ENCODE measurements around the gene PODXL. TPM values are rescaled to one million over a fixed set of nuclear protein-coding genes. Genes with fewer than 3 reads are reported as not detected.

Gene PODXL
- total and polyA plus RNA-seq, 2 experiments from 2014 or later: 24.1 to 58.5 TPM

DNA sequence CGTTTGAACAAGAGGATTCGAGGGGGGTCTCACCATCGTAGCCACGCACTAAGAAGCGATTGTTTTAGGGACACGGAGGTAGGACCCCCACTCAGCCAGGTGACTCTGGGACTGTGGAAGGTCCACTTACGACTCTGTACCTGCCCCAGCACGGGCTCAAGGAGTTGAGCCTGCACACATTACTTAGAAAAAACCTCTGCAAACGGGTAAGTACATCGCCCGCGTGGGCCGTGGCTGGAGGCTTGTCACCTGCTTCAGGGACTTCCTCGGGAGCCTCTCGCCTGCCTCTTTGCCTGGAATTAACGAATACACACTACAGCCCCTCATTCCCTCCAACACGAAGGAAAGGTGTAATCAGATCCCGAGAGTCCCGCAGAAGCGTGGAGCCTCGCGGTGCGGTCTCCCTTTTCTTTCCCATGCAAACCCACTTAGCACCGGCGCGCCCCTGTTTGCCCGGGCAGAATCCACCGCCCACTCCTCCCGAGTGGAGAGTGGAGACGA lies 826 bp downstream of the PODXL start:
- Histone ChIP-seq H3K27me3 (no peaks in the 10 kb centered on the region), H3K4me1 (ENCODE audit: low read depth) (peaks cover 28% of the 10 kb centered on the region), H3K4me3 (peak overlapping the region; percentile 82), H3K27ac (no peak overlapping the region), H3K9me3 (ENCODE audit: low read depth) (no peaks in the 10 kb centered on the region), H3K36me3 (no peaks in the 10 kb centered on the region)
- DNase-seq (ENCODE audit: low read depth in 1 of 2, low spot score in 1 of 2): no peak
- TF ChIP-seq, protein P1, sequence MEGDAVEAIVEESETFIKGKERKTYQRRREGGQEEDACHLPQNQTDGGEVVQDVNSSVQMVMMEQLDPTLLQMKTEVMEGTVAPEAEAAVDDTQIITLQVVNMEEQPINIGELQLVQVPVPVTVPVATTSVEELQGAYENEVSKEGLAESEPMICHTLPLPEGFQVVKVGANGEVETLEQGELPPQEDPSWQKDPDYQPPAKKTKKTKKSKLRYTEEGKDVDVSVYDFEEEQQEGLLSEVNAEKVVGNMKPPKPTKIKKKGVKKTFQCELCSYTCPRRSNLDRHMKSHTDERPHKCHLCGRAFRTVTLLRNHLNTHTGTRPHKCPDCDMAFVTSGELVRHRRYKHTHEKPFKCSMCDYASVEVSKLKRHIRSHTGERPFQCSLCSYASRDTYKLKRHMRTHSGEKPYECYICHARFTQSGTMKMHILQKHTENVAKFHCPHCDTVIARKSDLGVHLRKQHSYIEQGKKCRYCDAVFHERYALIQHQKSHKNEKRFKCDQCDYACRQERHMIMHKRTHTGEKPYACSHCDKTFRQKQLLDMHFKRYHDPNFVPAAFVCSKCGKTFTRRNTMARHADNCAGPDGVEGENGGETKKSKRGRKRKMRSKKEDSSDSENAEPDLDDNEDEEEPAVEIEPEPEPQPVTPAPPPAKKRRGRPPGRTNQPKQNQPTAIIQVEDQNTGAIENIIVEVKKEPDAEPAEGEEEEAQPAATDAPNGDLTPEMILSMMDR (IDR thresholded peaks at IDR 0.05; ENCODE audit: low read depth, low read length): no peak

DNA sequence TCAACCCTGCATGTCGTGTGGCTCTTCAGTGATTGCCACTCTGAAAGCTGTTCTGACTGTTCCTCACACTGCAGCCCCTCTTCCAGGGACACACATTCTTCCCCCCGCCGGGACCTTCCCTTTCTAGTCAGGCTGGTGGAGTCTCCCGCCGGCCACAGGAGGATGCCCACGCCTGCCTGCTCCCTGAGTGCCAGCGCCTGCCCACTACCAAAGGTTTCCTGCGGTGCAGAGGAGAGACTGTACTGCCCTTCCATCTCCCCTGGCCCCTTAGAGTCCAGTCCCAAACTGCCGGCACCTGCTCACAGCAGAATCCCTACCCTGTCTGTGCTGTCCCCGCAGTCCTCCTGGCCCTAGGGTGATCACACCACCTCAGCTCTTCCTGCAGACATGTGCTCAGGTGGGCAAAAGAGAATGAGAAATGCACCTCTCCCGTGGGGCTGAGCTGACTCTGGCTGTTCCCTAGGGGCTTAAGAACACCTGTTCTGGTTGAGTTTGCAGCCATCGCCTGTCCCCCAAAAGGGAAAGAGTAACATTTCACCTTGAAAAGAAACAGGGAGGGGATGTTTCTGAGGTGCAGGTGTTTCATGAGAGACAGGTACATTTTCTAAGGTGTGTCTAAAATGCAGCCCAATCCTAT lies 1.4 kb downstream of the PODXL start:
- no peaks in the 10 kb centered on the region for H3K27me3 ChIP-seq
- H3K9me3 ChIP-seq (ENCODE audit: low read depth): no peaks in the 10 kb centered on the region
- peaks cover 28% of the 10 kb centered on the region for H3K4me1 ChIP-seq (ENCODE audit: low read depth)
- no peak for DNase-seq (ENCODE audit: low read depth in 1 of 2, low spot score in 1 of 2)
- TF ChIP-seq, protein P1 (IDR thresholded peaks at IDR 0.05; ENCODE audit: low read depth, low read length): no peak
- H3K27ac ChIP-seq: no peak overlapping the region
- peak overlapping the region; percentile 82 for H3K4me3 ChIP-seq
- no peaks in the 10 kb centered on the region for H3K36me3 ChIP-seq

- no peak overlapping the region for H3K4me3 ChIP-seq
- no peak overlapping the region for H3K27ac ChIP-seq
- TF ChIP-seq, protein P1 (IDR thresholded peaks at IDR 0.05; ENCODE audit: low read depth, low read length): no peak
- H3K27me3 ChIP-seq: no peaks in the 10 kb centered on the region
- peaks cover 28% of the 10 kb centered on the region for H3K4me1 ChIP-seq (ENCODE audit: low read depth)
- no peaks in the 10 kb centered on the region for H3K9me3 ChIP-seq (ENCODE audit: low read depth)
- no peaks in the 10 kb centered on the region for H3K36me3 ChIP-seq
- DNase-seq (ENCODE audit: low read depth in 1 of 2, low spot score in 1 of 2): no peak
These were observed 2.5 kb downstream of the PODXL start for GRCh38 chr7:131553931-131554330.

- TF ChIP-seq, protein P1 (IDR thresholded peaks at IDR 0.05; ENCODE audit: low read depth, low read length): no peak
- Histone ChIP-seq H3K4me1 (ENCODE audit: low read depth) (peaks cover 15% of the 10 kb centered on the region), H3K4me3 (no peak overlapping the region), H3K36me3 (no peaks in the 10 kb centered on the region), H3K27ac (no peak overlapping the region), H3K9me3 (ENCODE audit: low read depth) (no peaks in the 10 kb centered on the region), H3K27me3 (no peaks in the 10 kb centered on the region)
- DNase-seq (ENCODE audit: low read depth in 1 of 2, low spot score in 1 of 2): no peak
These were observed 4.4 kb downstream of the PODXL start for GRCh38 chr7:131552053-131552452.

- Histone ChIP-seq H3K27me3 (no peaks in the 10 kb centered on the region), H3K4me3 (no peak overlapping the region), H3K36me3 (no peaks in the 10 kb centered on the region), H3K9me3 (ENCODE audit: low read depth) (no peaks in the 10 kb centered on the region), H3K4me1 (ENCODE audit: low read depth) (peaks cover 17% of the 10 kb centered on the region), H3K27ac (no peak overlapping the region)
- TF ChIP-seq, protein P1 (IDR thresholded peaks at IDR 0.05; ENCODE audit: low read depth, low read length): no peak
- no peak for DNase-seq (ENCODE audit: low read depth in 1 of 2, low spot score in 1 of 2)
These were observed 5.6 kb downstream of the PODXL start for GRCh38 chr7:131550846-131551245.
